AG04449 (cell line): ENCODE measurements around the gene PPIL6.

Source experiments
- CTCF ChIA-PET: fragments of 350-600 bp; formaldehyde crosslinking; extraction: SDS; loops from one replicate; lab custom pipeline; 2021; ENCODE audit warnings: antibody characterized with exemption; lab: Yijun Ruan, JAX
- POLR2A ChIA-PET: fragments of 400-600, 350-600 bp; formaldehyde crosslinking; extraction: SDS; loops from one replicate; lab custom pipeline; 2020; ENCODE audit warnings: antibody characterized with exemption, inconsistent platforms; lab: Yijun Ruan, JAX
- DNase-seq: peaks from one replicate; pipeline ENCODE4 v3.0.0-alpha.2; 2010; ENCODE audit warnings: low read depth, low spot score
- H3K4me3 ChIP-seq: 2 replicates; pipeline ENCODE4 v1.5.1; 2011; ENCODE audit warnings: low read depth, mild to moderate bottlenecking, control low read depth, low read length
- CTCF ChIP-seq: IDR thresholded peaks from one replicate; pipeline ENCODE4 v1.5.1; 2011; ENCODE audit warnings: mild to moderate bottlenecking, moderate library complexity, low read length, control low read depth, inconsistent platforms; ENCODE audit not compliant: insufficient read depth; ENCODE audit errors: missing control alignments

Gene PPIL6

GRCh38 chr6:109360791-109361190, 79.6 kb downstream of the PPIL6 start:
- TF ChIP-seq CTCF: no peak
- CTCF ChIA-PET: interaction anchor here (1.6 to 2.0 kb wide), 3 partner anchors 10 to 80 kb away, joined by 4 to 6 read pairs (median 5); partner anchors contain the start of gene SMPD2
- POLR2A ChIA-PET: interaction anchor here (0.6 to 1.4 kb wide), 2 partner anchors 9 to 11 kb away, joined by 3 read pairs; no protein-coding TSS in a partner anchor
- DNase-seq: no peak
- no peak overlapping the region for H3K4me3 ChIP-seq

DNA sequence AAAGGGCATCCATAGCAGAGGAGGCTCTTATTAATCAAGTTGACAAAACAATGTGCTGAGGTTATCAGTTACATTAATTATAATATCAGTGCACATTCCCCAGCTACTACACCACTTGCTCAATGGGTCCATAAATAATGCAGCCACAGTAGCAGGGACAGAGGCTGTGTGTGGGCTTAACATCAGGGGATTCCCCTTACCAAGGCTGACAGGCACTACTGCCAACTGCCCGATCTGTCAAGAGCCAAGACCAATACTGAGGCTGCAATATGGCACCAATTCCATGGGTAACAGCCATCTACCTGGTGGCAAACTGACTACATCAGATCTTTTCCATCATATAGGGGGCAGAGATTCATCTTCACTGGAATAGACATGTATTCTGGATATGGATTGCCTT, 80.1 kb downstream of the PPIL6 start:
- CTCF ChIA-PET: interaction anchor here (1.6 to 2.0 kb wide), 3 partner anchors 11 to 81 kb away, joined by 4 to 6 read pairs (median 5); partner anchors contain the start of gene SMPD2
- POLR2A ChIA-PET: interaction anchor here (0.6 kb wide), 1 partner anchor 9 kb away, joined by 3 read pairs; no protein-coding TSS in a partner anchor
- DNase-seq: no peak
- no peak for TF ChIP-seq CTCF
- no peak overlapping the region for H3K4me3 ChIP-seq

GRCh38 chr6:109359248-109359647, 81.2 kb downstream of the PPIL6 start:
- TF ChIP-seq CTCF: no peak
- POLR2A ChIA-PET: no interaction called here
- no peak overlapping the region for H3K4me3 ChIP-seq
- no peak for DNase-seq
- CTCF ChIA-PET: interaction anchor here (0.7 to 1.1 kb wide), 2 partner anchors 9 to 171 kb away, joined by 3 read pairs; no protein-coding TSS in a partner anchor

DNA sequence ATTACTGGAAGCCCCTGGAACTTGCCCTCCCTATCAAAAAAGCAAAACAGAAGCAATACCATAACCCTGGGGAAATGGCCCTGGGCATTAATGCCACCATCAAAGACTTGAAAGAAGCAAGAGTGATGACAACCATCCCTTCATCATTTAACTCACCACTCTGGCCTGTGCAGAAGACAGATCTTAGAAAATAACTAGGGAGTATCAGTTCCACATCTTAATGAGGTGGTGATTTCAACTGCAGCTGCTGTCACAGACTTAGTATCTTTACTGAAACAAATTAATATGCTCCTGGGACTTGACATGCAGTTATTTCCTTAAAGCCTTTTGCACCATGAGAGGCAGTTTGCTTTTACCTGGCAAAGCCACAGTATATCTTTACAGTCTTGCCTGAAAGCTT, 82.2 kb downstream of the PPIL6 start:
- POLR2A ChIA-PET: no interaction called here
- CTCF ChIA-PET: no interaction called here
- TF ChIP-seq CTCF: no peak
- no peak overlapping the region for H3K4me3 ChIP-seq
- DNase-seq: no peak

DNA sequence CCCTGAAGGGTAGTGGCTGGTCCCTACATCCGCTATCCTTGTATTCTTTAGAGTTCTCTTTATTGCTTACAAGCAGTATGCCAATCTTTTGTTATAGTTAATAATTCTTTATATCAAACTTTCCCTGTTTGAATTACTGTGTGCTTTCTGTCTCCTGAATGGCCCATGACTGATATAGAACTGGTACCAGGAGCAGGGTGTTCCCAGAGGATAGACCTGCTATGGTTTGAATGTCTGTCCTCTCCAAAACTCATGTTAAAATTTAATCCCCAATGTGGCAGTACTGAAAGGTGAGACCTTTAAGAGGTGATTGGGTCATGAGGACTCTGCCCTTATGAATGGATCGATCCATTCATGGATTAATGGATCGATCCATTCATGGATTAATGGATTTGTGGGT, 84.2 kb downstream of the PPIL6 start:
- DNase-seq: no peak
- TF ChIP-seq CTCF: no peak
- H3K4me3 ChIP-seq: no peak overlapping the region
- CTCF ChIA-PET: interaction anchor here (0.9 to 1.3 kb wide), 2 partner anchors 14 to 168 kb away, joined by 3 to 4 read pairs; no protein-coding TSS in a partner anchor
- POLR2A ChIA-PET: interaction anchor here (0.7 kb wide), 1 partner anchor 19 kb away, joined by 3 read pairs; no protein-coding TSS in a partner anchor

GRCh38 chr6:109351231-109352130, 88.9 kb downstream of the PPIL6 start:
- H3K4me3 ChIP-seq: no peak overlapping the region
- no peak for DNase-seq
- no peak for TF ChIP-seq CTCF
- CTCF ChIA-PET: no interaction called here
- POLR2A ChIA-PET: interaction anchor here (0.5 kb wide), 1 partner anchor 9 kb away, joined by 3 read pairs; no protein-coding TSS in a partner anchor
